ENCODE results near the gene TMEM63A. TPM values are rescaled to one million over a fixed set of nuclear protein-coding genes. Genes with fewer than 3 reads are reported as not detected.
"Not testable (repeated sequence)": the region's sequence is repeated elsewhere in the genome, so short reads cannot be mapped to it uniquely, and the experiment has no call there.

TMEM63A gene
- 10 to 100 TPM; 30.4 to 31.3 TPM for total RNA-seq

- ChIA-PET CTCF (interaction anchor here (0.7 to 2.5 kb wide), 13 partner anchors 8 to 407 kb away, joined by 3 to 11 read pairs (median 4); partner anchors contain the start of genes PYCR2 and SRP9), POLR2A (interaction anchor here (1.0 to 3.3 kb wide), 6 partner anchors 15 to 118 kb away, joined by 4 to 29 read pairs (median 9); partner anchors contain the start of genes PYCR2 and SRP9)
Observed at GRCh38 chr1:225881959-225882693, at the start of gene TMEM63A. Gene TMEM63A (minus strand): TSS chr1:225882380. CDS start chr1:225877580, 4,800 bp downstream.

GRCh38 chr1:225931270-225932136 is 49.3 kb upstream of the TMEM63A start:
- POLR2A ChIA-PET: interaction anchor here (0.6 kb wide), 2 partner anchors 113 to 153 kb away, joined by 3 to 11 read pairs; no protein-coding TSS in a partner anchor
- CTCF ChIA-PET: no interaction called here

GRCh38 chr1:225930566-225930965 is 48.4 kb upstream of the TMEM63A start:
- ChIA-PET POLR2A (interaction anchor here (0.6 kb wide), 1 partner anchor 133 kb away, joined by 9 read pairs; no protein-coding TSS in a partner anchor), CTCF (no interaction called here)

GRCh38 chr1:225929462-225929861 is 47.3 kb upstream of the TMEM63A start:
- CTCF ChIA-PET: interaction anchor here (0.7 kb wide), 1 partner anchor 21 kb away, joined by 4 read pairs; no protein-coding TSS in a partner anchor
- POLR2A ChIA-PET: not testable (repeated sequence)

GRCh38 chr1:225928186-225929175 is 46.3 kb upstream of the TMEM63A start:
- POLR2A ChIA-PET: no interaction called here
- CTCF ChIA-PET: no interaction called here

- ChIA-PET CTCF (interaction anchor here (1.4 kb wide), 1 partner anchor 16 kb away, joined by 3 read pairs; no protein-coding TSS in a partner anchor), POLR2A (no interaction called here)
Observed at GRCh38 chr1:225926551-225927113, 44.5 kb upstream of the TMEM63A start.

GRCh38 chr1:225923692-225924555 is 41.7 kb upstream of the TMEM63A start, which contains the start of gene PYCR2:
Gene PYCR2 (minus strand): TSS chr1:225924250. CDS start chr1:225924110, 140 bp downstream.
- POLR2A ChIA-PET: interaction anchor here (0.6 to 2.6 kb wide), 10 partner anchors 9 to 479 kb away, joined by 3 to 17 read pairs (median 4); partner anchors contain the start of genes H3-3A, SDE2, SRP9 and TMEM63A
- CTCF ChIA-PET: interaction anchor here (0.6 to 2.6 kb wide), 7 partner anchors 13 to 448 kb away, joined by 3 to 9 read pairs (median 4); partner anchors contain the start of genes SRP9 and TMEM63A

- POLR2A ChIA-PET: interaction anchor here (0.6 to 2.6 kb wide), 7 partner anchors 10 to 479 kb away, joined by 3 to 17 read pairs (median 4); partner anchors contain the start of genes H3-3A, SRP9 and TMEM63A
- CTCF ChIA-PET: interaction anchor here (0.6 to 2.6 kb wide), 7 partner anchors 12 to 448 kb away, joined by 3 to 9 read pairs (median 4); partner anchors contain the start of genes SRP9 and TMEM63A
Observed at GRCh38 chr1:225923381-225923691, 41.2 kb upstream of the TMEM63A start.

GRCh38 chr1:225921734-225922709 is 39.8 kb upstream of the TMEM63A start:
- ChIA-PET CTCF (interaction anchor here (1.7 to 2.6 kb wide), 2 partner anchors 40 to 447 kb away, joined by 4 to 9 read pairs; partner anchors contain the start of gene TMEM63A), POLR2A (interaction anchor here (1.1 kb wide), 1 partner anchor 39 kb away, joined by 3 read pairs; no protein-coding TSS in a partner anchor)

GRCh38 chr1:225919906-225920305 is 37.7 kb upstream of the TMEM63A start:
- ChIA-PET POLR2A (interaction anchor here (0.5 kb wide), 1 partner anchor 23 kb away, joined by 3 read pairs; no protein-coding TSS in a partner anchor), CTCF (interaction anchor here (1.0 kb wide), 1 partner anchor 9 kb away, joined by 5 read pairs; no protein-coding TSS in a partner anchor)

GRCh38 chr1:225918280-225918679 is 36.1 kb upstream of the TMEM63A start:
- POLR2A ChIA-PET: interaction anchor here (0.7 to 0.9 kb wide), 3 partner anchors 44 to 81 kb away, joined by 4 to 6 read pairs (median 5); partner anchors contain the start of gene SDE2
- CTCF ChIA-PET: interaction anchor here (0.6 to 0.7 kb wide), 2 partner anchors 321 to 372 kb away, joined by 3 to 4 read pairs; no protein-coding TSS in a partner anchor

- ChIA-PET POLR2A (interaction anchor here (0.6 to 0.9 kb wide), 2 partner anchors 42 to 82 kb away, joined by 3 to 4 read pairs; partner anchors contain the start of gene SDE2), CTCF (interaction anchor here (1.0 kb wide), 1 partner anchor 139 kb away, joined by 3 read pairs; no protein-coding TSS in a partner anchor)
Observed at GRCh38 chr1:225917536-225917935, 35.4 kb upstream of the TMEM63A start.

- ChIA-PET CTCF (interaction anchor here (1.0 kb wide), 1 partner anchor 139 kb away, joined by 3 read pairs; no protein-coding TSS in a partner anchor), POLR2A (interaction anchor here (0.6 kb wide), 1 partner anchor 41 kb away, joined by 3 read pairs; no protein-coding TSS in a partner anchor)
Observed at GRCh38 chr1:225917101-225917500, 34.9 kb upstream of the TMEM63A start.

GRCh38 chr1:225915538-225915991 is 33.4 kb upstream of the TMEM63A start:
- ChIA-PET CTCF (no interaction called here), POLR2A (interaction anchor here (1.5 kb wide), 1 partner anchor 8 kb away, joined by 3 read pairs; the partner anchor contains the start of gene PYCR2)

GRCh38 chr1:225914947-225915346 is 32.8 kb upstream of the TMEM63A start:
- ChIA-PET POLR2A (interaction anchor here (1.5 kb wide), 1 partner anchor 9 kb away, joined by 3 read pairs; the partner anchor contains the start of gene PYCR2), CTCF (no interaction called here)
